Epidermal melanocyte (primary cell): ENCODE measurements around the gene NR2F2.
"Not testable (repeated sequence)": the region's sequence is repeated elsewhere in the genome, so short reads cannot be mapped to it uniquely, and the experiment has no call there.

Experiments used
- DNase-seq: peaks from one replicate; pipeline ENCODE4 v3.0.0; 2011; ENCODE audit warnings: low spot score; ENCODE audit not compliant: insufficient read length

NR2F2 gene

DNA sequence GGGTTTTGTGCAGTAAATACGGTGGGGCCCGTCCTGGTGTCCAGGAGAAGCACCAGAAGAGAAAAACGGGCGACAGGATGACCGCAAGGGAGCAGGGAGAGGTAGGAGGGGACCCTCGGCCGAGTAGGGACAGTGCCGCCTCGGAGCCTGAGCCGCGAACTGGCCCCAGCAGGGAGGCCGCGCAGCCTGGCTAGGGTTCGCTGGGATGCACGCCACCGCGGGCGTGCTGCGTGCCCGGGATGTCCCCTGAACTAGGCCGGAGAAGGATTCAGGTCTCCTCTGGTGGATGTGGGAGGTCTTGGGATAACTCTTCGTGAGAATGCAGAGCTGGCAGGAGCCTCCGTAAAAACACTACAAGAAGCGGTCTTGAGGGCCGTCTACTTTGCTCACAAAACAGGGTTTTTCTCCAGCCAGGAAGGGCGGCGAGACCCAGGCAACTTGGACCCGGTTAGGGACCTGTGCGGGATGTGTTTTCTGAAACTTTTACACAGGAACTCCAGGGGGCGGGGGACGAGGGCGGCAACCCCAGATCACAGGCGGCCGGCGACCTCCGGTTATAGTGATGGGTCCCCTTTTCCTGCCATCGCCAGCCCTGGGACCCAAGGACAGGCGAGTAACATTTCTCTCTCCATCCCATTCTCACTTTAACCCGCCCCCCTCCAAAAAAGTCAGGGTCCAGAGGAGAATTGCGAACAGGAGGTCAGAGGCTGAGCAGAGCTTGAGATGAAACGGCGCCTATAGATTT is 35.5 kb downstream of the NR2F2 start:
- DNase-seq: no peak

DNA sequence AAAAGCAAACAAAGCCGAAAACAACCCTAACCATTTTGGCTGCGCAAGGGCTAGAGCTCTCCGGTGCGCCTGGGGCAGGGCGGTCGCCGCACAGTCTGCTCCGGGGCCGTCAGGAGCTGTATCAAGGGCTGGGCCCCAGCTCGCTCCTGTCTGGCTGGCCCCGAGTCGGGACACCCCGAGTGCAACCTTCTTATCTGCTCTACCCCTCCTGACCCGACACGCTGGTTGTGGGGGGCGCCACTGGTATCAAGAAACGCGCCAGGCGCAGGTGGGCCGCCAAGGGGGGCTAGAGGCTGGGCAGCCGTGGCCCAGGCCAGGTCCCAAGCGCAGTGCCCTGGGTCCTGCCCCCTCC is 36.0 kb downstream of the NR2F2 start:
- DNase-seq: no peak

DNA sequence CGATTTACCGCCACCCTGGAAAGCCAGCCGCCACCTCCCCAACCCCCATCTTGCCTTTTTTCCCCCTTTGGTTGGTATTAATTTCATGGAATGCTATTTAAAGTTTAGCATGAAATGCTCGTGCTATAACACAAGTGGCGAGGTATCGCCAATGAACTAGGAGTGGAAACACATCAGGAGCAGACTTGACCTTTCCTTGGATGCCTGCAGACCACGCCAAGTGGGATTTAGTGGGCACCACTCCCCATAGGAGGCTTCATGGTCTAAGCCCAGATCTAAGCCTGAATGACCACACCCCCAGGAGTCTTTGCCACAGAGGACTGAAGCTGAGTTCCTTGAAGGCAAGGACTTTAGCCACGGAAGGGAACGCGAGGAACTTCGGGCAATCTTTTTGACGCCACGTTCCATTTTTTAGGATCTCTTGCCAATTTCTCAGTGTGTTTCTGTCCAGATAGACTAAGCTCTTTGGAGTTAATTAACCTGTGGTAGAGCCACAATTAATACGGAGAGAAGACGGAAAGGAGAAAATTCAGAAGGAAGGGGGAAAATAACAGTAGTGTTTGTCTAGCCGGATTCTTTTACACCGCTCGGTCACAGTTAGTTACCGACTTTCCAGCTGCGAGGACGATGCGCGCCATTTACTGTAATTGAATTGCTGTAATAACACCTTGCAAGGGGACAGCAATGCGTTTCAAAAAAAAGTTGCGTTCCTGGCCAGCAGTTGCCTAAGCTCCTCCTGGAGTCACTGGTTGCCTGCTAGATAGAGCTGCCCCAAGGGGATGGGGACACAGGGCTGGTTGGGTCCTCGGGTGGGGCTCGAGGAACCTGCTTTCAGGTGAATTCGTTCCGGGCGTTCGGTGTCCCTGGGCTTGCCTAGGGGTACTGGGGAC is 37.1 kb downstream of the NR2F2 start:
- DNase-seq: peak; percentile 10

DNA sequence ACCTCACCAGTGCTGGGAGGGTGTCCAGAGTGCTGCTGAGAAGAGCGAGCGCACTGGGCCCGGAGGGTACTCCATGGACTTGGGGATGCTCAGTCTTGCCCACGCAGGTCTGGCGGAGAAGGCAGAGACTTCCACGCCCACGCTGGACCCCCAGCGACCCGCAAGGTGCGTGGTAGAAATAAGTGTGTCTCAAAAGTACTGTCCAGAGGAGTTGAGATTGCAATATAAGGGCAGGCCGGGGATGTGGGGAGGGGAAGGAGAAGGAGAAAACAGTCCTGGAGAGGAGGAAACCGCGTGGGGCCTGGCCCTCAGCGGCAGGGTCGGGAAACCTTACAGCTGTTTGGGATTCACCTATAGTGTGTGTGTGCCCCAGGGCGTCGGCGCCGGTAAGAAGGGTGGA is 38.9 kb downstream of the NR2F2 start:
- DNase-seq: peak; percentile 7

GRCh38 chr15:96369825-96370621 is 39.5 kb downstream of the NR2F2 start:
- peak; percentile 11 for DNase-seq

DNA sequence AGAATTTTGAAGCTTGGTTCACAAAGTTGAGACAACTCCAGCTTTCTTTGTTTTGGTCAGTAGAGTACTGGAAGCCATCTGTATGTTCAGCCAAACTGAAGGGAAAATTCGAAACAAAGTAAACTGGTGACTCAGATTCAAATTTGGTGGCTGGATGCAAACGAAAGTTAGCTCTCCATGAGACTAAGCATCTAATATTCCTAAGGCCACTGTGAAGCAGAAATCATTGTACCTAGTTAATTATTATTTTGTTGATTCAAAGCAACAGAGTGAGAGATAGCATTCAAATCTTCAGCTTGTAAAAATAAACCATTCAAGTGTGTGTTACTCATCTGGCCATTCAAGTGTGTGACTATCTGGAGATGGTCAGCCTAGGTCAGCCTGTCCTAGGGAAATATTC is 42.1 kb downstream of the NR2F2 start:
- peak; percentile 8 for DNase-seq

DNA sequence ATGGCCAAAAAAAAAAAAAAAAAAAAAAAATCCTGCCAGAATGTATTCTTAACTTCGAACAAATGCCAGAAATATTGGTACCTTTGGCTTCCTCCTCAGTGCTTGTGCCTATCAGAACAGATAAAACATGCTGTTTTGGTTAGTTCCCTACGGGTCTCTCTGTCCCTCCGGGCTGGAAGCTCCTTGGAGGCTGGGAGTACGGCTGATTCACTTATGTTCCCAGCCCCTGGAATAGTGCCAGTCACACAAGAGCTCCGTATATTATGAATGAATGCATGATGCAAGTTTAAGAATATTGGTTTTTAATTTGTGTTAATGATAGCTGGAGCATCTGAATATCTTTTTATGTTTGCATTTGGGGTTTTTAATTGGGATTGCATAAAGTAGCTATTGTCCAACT is 44.0 kb downstream of the NR2F2 start:
- DNase-seq: no peak

- not testable (repeated sequence) for DNase-seq
Observed at GRCh38 chr15:96379592-96379991, 49.1 kb downstream of the NR2F2 start.

- no peak for DNase-seq
Observed at GRCh38 chr15:96381463-96381862, 51.0 kb downstream of the NR2F2 start.

DNA sequence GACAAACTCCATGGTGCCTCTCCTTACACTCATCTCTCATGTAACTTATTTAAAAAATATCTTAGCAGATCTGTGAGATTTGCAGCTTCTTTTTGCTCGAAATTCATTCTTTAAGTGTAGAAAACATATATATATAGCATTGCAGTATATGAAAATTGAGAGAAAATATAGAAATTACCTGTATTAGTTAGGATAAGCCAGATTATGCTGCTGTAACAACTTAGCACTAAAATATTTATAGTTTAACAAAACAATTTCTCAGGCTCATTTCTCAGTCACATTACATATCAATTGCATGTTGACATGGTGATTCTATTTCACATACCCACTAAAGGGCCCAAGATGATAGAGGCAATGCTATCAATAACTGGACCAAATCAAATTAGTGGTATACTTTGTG is 54.7 kb downstream of the NR2F2 start:
- no peak for DNase-seq

- no peak for DNase-seq
Observed at GRCh38 chr15:96388673-96389072, 58.2 kb downstream of the NR2F2 start.
